ENCODE data around the gene DNAJC27.
"Not testable (repeated sequence)": the region's sequence is repeated elsewhere in the genome, so short reads cannot be mapped to it uniquely, and the experiment has no call there.

The DNAJC27 gene

GRCh38 chr2:24971536-24972314 lies at the start of gene DNAJC27:
DNAJC27 (minus strand) TSS chr2:24971955; CDS start chr2:24971904, 51 bp downstream.
- peak; percentile 97 for DNase-seq

DNA sequence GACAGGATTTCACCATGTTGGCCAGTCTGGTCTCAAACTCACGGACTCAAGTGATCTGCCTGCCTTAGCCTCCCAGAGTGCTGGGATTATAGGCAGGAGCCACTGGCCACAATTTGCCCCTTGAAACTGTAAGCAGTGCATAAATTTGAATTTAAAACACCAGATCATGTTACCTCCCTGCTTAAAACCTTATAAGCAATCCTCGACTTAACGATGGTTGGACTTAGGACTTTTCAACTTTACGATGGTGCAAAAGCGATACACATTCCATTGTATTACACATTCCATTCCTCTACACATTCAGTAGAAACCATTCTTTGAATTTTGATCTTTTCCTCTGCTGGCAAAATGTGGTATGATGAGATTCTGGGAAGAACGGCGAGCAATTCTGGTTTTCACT lies 46.9 kb upstream of the DNAJC27 start:
- no peak for DNase-seq

DNA sequence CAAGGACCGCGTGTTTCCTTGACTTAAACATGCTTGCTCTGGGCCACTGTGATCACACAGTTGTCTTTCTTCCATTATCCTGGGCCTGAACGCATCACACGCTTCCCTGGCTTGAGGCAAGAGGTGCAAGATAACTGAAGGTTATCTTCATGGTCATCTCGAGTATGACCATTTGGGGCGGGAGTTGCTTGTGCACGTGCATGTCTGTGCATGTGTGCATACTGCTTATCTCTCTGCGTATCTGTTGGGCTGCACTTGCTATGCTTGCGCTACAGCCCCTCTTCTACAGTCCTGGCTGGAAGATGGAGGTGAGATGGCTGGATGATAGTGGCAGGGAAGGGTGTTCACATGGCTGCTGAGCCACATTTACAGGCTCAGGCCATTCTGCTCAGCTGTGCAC lies 42.9 kb upstream of the DNAJC27 start:
- no peak for DNase-seq

GRCh38 chr2:25011342-25011741 lies 39.6 kb upstream of the DNAJC27 start:
- not testable (repeated sequence) for DNase-seq

- no peak for DNase-seq
Measured at GRCh38 chr2:25009954-25010353, 38.2 kb upstream of the DNAJC27 start.

- no peak for DNase-seq
Measured at GRCh38 chr2:25002066-25002465, 30.3 kb upstream of the DNAJC27 start.

- DNase-seq = no peak
Measured at GRCh38 chr2:25001325-25001637, 29.5 kb upstream of the DNAJC27 start.

DNA sequence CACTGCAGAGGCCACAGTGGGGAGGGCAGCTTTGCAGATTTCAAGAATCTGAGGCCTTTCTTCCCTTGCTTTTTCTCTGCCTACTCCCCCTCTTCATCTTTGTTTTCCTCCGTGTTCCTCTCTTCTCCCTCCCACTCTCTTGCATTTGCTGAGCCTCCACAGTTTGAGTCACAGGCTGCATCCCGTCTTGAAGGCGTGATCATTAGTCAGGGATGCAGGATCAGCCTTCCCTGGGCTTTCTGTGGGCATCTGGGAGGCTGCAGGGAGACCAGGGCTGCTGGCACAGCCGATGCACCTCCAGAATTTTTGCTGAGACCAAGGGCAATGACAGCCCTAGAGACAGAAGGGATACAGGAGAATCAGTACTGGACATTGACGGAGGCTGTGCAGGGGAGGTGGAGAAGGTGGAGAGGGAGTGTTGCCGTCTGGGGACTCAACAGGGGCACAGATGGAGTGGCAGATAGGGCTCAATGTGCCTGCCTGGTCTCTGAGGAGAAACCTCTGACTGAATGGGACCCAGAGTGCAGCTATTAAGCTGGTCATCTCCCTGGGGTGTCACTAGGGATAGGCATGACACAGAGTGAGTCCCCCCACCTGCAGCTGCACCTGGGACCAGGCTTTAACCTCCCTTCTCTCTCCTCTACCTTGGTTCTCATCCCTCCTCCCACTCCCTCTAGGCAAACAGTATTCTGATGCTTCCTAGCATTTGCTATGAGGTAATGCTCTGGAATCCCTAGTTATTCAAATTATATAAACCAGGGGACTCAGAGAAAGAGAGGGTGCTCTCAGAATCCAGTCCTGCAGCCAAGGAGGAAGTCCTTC lies 29.0 kb upstream of the DNAJC27 start:
- no peak for DNase-seq

- no peak for DNase-seq
Measured at GRCh38 chr2:25000036-25000435, 28.3 kb upstream of the DNAJC27 start.

DNA sequence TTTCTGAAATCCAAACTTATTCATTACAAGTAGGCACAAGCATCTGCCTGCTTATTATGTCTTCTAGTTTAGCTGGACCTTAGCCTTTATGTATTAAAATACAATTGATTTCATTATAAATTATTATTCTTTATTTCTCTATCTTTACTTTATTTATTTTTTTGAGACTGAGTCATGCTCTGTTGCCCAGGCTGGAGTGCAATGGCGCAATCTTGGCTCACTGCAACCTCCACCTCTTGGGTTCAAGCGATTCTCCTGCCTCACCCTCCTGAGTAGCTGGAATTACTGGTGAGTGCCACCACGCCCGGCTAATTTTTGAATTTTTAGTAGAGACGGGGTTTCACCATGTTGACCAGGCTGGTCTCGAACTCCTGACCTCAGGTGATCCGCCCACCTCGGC lies 27.3 kb upstream of the DNAJC27 start:
- DNase-seq = not testable (repeated sequence)

- no peak for DNase-seq
Measured at GRCh38 chr2:24994146-24994724, 22.5 kb upstream of the DNAJC27 start.

DNA sequence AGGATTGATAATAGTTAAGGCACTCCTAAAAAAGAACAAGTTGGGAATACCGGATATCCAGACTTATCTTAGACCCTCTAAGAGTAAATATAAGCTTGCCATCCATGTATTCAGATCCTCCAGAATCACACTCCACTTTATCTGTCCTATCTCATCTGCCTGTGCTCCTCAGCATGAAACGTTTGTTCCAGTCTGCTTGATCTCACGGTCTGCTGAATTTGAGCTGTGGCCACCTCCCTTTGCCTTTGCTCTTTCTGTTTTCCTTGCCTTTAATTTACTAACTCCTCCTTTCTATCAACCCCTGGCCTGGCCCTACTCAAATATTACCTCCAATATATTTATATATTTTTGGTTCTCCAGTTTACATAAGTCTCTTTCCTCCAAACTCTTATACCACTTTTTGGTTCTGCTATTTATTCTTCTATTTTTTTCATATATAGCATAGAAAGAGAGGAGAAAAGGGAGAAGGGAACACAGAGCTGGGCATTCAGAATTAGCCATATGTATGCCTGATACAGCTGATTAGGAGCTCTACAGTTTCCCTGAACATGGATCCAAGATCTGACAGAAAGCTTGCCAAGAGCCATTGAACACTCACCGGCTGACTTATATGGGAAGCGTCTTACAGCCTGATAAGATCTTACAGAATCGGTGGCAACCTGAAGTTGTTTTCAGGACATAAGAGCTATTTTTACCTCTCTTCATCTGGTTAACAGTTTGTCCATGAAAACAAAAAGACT lies 21.8 kb upstream of the DNAJC27 start:
- DNase-seq = no peak

DNA sequence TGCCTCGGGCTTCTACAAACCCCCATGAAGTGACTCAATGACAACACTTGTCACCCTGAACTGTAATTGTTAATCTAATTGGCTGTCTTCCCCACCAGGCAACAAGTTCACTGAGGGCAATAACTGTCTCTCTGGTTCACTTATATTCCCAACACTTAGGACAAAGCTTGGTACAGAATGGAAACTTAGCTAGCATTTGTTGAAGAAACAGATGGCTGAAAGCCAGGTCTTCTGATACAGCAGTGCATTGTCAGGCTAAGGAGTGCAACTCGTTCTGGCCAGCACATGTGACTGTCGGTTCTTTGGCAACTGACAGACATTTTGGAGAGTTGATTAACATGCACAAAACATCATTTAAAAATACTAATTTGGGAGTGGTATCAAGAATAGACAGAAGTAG lies 14.6 kb upstream of the DNAJC27 start:
- no peak for DNase-seq

DNA sequence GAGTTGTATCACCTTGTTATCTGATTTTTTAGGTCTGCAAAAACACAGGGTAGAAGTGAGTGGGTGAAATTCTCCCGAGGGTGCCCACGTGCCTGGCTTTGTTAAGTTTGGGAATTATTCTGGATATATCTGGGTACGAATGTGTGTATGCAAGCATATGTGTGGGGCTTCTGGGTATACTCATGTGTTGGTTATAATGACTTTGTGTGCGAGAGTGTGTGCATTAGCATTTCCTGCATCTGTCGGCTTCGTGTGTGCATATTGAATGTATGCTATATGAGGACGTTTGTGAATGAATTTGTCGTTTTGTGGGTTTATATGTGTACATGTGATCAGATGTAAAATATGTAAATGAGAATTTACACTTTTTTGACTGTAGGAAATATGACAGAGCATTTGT lies 13.8 kb upstream of the DNAJC27 start:
- no peak for DNase-seq

GRCh38 chr2:24984912-24985311 lies 13.2 kb upstream of the DNAJC27 start:
- DNase-seq = no peak

DNA sequence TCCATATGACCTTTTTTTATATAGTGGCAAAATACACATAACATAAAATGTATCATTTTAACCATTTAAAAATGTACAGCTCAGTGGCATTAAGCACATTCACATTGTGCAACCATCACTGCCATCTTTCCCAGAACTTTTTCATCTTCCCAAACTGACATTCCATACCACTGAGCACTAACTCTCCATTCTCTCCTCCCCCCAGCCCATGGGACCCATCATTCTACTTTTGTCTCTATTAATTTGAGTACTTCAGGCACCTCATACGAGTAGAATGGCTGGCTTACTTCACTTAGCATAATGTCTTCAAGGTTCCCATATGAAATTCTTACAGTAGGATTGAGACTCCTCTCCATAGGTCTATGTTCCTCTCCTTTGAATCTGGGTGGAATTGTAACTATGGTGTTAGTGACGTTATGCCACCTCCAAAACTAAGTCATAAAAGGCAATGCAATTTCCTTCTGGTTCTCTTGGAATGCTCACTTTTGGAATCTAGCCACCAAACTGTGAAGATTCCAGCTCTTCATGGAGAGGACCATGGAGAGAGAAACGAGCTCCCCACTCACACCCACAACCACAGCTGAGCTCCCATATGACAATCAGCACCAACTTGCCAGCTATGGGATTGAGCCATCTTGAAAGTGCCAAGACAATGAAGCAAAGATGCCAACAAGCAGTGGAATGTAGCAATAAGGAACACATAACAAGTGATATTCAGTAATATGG lies 9.8 kb upstream of the DNAJC27 start:
- no peak for DNase-seq

DNA sequence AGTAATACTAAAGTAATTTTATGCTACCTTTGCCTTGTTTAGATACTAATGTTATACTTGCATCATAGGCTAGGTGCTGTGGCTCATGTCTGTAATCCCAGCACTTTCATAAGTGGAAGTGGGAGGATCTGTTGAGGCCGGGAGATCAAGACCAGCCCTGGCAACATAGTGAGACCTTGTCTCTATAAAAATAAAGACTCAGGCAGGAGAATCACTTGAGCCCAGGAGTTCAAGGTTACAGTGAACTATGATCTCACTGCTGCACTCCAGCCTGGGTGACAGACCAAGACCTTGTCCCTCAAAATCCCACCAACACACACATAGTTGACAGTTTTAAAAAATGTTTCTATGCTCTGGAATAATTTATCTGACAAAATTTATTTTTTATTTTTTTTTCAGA lies 6.9 kb upstream of the DNAJC27 start:
- no peak for DNase-seq

DNA sequence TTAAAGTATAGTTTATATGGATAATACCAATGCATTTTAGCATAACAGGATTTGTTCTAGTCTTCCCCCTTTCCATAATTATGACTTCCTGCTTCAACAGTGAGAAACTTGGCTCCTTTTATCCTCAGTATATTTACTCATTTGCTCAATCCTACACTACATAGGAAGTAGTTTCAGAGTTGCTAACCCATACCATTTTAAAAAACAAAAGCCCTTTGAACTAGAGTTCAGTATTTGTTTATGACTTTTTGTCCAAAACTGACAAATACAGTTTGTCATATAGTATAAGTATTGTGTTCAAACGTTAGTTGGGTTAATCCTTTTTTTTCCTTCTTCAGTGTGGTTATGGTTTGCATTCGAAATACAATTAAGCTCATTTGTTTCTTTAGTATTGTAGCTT lies 5.9 kb upstream of the DNAJC27 start:
- no peak for DNase-seq

GRCh38 chr2:24973812-24974211 lies 2.1 kb upstream of the DNAJC27 start:
- DNase-seq = no peak

GRCh38 chr2:24972315-24972961 lies 683 bp upstream of the DNAJC27 start:
- peak; percentile 39 for DNase-seq

DNA sequence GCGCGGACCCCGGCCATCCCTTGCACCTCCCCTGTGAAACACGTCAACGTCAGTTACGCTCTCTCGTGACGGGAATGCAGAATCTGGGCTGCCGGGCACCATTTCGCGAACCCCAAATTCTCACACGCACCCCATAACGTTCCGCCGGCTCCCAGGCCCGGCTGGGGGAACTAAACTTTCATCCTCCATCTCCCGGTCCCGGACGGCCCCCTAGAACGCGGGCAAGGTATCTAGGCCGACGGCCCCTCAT lies 544 bp downstream of the DNAJC27 start:
- no peak for DNase-seq

- no peak for DNase-seq
Measured at GRCh38 chr2:24970483-24971285, 1.1 kb downstream of the DNAJC27 start.
